HEK293 (cell line): ENCODE results near the gene AURKB.

Source experiments
- CTCF ChIA-PET: fragments of 350-600 bp; formaldehyde crosslinking; extraction: SDS; loops from one replicate; lab custom pipeline; 2021; ENCODE audit warnings: antibody characterized with exemption; lab: Yijun Ruan, JAX
- POLR2A ChIA-PET: fragments of 300-600 bp; formaldehyde crosslinking; extraction: SDS; loops from one replicate; lab custom pipeline; 2020; ENCODE audit warnings: antibody characterized with exemption, inconsistent platforms; lab: Yijun Ruan, JAX
- H3K27ac ChIP-seq: fragments of 200-500 bp; sonication (Bioruptor generic); 2 replicates; pipeline ENCODE4 v1.5.1; 2014; ENCODE audit warnings: low read depth, low read length, control low read depth, inconsistent platforms; ENCODE audit errors: extremely low read depth
- H3K36me3 ChIP-seq, 2 experiments: fragments of 200-500 bp in 1 of 2; sonication (Bioruptor generic) in 1 of 2; 1 replicate in 1 of 2; 2 replicates in 1 of 2; pipeline ENCODE4 v1.5.1; 2014 to 2017; ENCODE audit warnings: inconsistent platforms in 2 of 2, low read length in 2 of 2; ENCODE audit not compliant: control insufficient read depth in 2 of 2, insufficient read depth in 1 of 2
- H3K4me1 ChIP-seq: fragments of 200-500 bp; sonication (Bioruptor generic); 2 replicates; pipeline ENCODE4 v1.5.1; 2014; ENCODE audit warnings: mild to moderate bottlenecking, low read length, inconsistent platforms; ENCODE audit not compliant: control insufficient read depth, insufficient read depth
- H3K4me3 ChIP-seq: 2 replicates; pipeline ENCODE4 v1.5.1; 2011; ENCODE audit warnings: low read depth, mild to moderate bottlenecking, control low read depth, low read length, moderate library complexity
- H3K9me3 ChIP-seq: fragments of 200-500 bp; sonication (Bioruptor generic); 2 replicates; pipeline ENCODE4 v1.5.1; 2014; ENCODE audit warnings: low read depth, low read length, inconsistent platforms; ENCODE audit not compliant: control insufficient read depth, insufficient read depth
- BCL11A ChIP-seq: fragments of 450-650 bp; formaldehyde crosslinking; IDR thresholded peaks from 2 replicates; pipeline ENCODE4 v1.5.1; 2016; ENCODE audit warnings: low read depth, missing biosample characterization, missing genetic modification characterization
- GLI2 ChIP-seq: fragments of 450-650 bp; formaldehyde crosslinking; IDR thresholded peaks from 2 replicates; pipeline ENCODE4; 2017; ENCODE audit warnings: missing biosample characterization, missing genetic modification characterization, low read depth, borderline replicate concordance
- GLIS2 ChIP-seq: fragments of 450-650 bp; formaldehyde crosslinking; IDR thresholded peaks from 2 replicates; pipeline ENCODE4 v1.5.1; 2016; ENCODE audit warnings: missing biosample characterization, missing genetic modification characterization
- HOXC10 ChIP-seq: sonication (generic); formaldehyde crosslinking; IDR thresholded peaks from 2 replicates; pipeline ENCODE4 v1.8.1; 2023; ENCODE audit warnings: mild to moderate bottlenecking, missing genetic modification reagents
- IKZF3 ChIP-seq: fragments of 450-650 bp; IDR thresholded peaks from 2 replicates; pipeline ENCODE4 v1.5.0; 2018; ENCODE audit warnings: missing biosample characterization, mild to moderate bottlenecking, missing genetic modification characterization, moderate library complexity
- KLF9 ChIP-seq: fragments of 450-650 bp; formaldehyde crosslinking; IDR thresholded peaks from 2 replicates; pipeline ENCODE4 v1.5.1; 2016; ENCODE audit warnings: missing biosample characterization, missing genetic modification characterization, low read depth
- PRDM10 ChIP-seq: fragments of 450-650 bp; formaldehyde crosslinking; IDR thresholded peaks from 2 replicates; pipeline ENCODE4 v1.5.1; 2016; ENCODE audit warnings: missing biosample characterization, missing genetic modification characterization
- SCRT2 ChIP-seq: fragments of 450-650 bp; formaldehyde crosslinking; IDR thresholded peaks from 2 replicates; pipeline ENCODE4 v1.5.1; 2016; ENCODE audit warnings: missing biosample characterization, missing genetic modification characterization
- WT1 ChIP-seq: fragments of 450-650 bp; formaldehyde crosslinking; IDR thresholded peaks from 2 replicates; pipeline ENCODE4 v1.5.1; 2016; ENCODE audit warnings: missing biosample characterization, missing genetic modification characterization
- ZBTB1 ChIP-seq: fragments of 450-650 bp; formaldehyde crosslinking; IDR thresholded peaks from 2 replicates; pipeline ENCODE4 v1.5.1; 2016; ENCODE audit warnings: missing biosample characterization, missing genetic modification characterization
- ZBTB17 ChIP-seq: fragments of 450-650 bp; formaldehyde crosslinking; IDR thresholded peaks from 2 replicates; pipeline ENCODE4 v1.5.1; 2016; ENCODE audit warnings: missing biosample characterization, missing genetic modification characterization
- ZBTB20 ChIP-seq: fragments of 450-650 bp; formaldehyde crosslinking; IDR thresholded peaks from 2 replicates; pipeline ENCODE4 v1.5.1; 2016; ENCODE audit warnings: missing biosample characterization, missing genetic modification characterization
- ZBTB48 ChIP-seq: fragments of 450-650 bp; formaldehyde crosslinking; IDR thresholded peaks from 2 replicates; pipeline ENCODE4 v1.5.1; 2016; ENCODE audit warnings: missing biosample characterization, missing genetic modification characterization
- ZFHX2 ChIP-seq: fragments of 450-650 bp; formaldehyde crosslinking; conservative IDR thresholded peaks from 2 replicates; pipeline ENCODE4 v1.5.1; 2016; ENCODE audit warnings: missing biosample characterization, missing genetic modification characterization
- ZNF10 ChIP-seq: fragments of 450-650 bp; formaldehyde crosslinking; IDR thresholded peaks from 2 replicates; pipeline ENCODE4 v1.5.1; 2017; ENCODE audit warnings: missing biosample characterization, missing genetic modification characterization
- ZNF121 ChIP-seq: fragments of 450-650 bp; formaldehyde crosslinking; IDR thresholded peaks from 2 replicates; pipeline ENCODE4 v1.5.1; 2016; ENCODE audit warnings: missing biosample characterization, missing genetic modification characterization
- ZNF169 ChIP-seq: fragments of 450-650 bp; formaldehyde crosslinking; IDR thresholded peaks from 2 replicates; pipeline ENCODE4 v1.5.1; 2016; ENCODE audit warnings: missing biosample characterization, missing genetic modification characterization
- ZNF184 ChIP-seq: fragments of 450-650 bp; IDR thresholded peaks from 2 replicates; pipeline ENCODE4 v1.5.1; 2018; ENCODE audit warnings: missing biosample characterization, mild to moderate bottlenecking, missing genetic modification characterization
- ZNF23 ChIP-seq: fragments of 450-650 bp; formaldehyde crosslinking; IDR thresholded peaks from 2 replicates; pipeline ENCODE4 v1.5.1; 2016; ENCODE audit warnings: missing biosample characterization, missing genetic modification characterization, borderline replicate concordance
- ZNF248 ChIP-seq: fragments of 450-650 bp; formaldehyde crosslinking; IDR thresholded peaks from 2 replicates; pipeline ENCODE4 v1.5.1; 2017; ENCODE audit warnings: missing biosample characterization, missing genetic modification characterization
- ZNF521 ChIP-seq: fragments of 450-650 bp; formaldehyde crosslinking; IDR thresholded peaks from 2 replicates; pipeline ENCODE4 v1.5.1; 2017; ENCODE audit warnings: missing biosample characterization, mild to moderate bottlenecking, missing genetic modification characterization
- ZNF670 ChIP-seq: fragments of 450-650 bp; formaldehyde crosslinking; IDR thresholded peaks from 2 replicates; pipeline ENCODE4 v1.5.1; 2016; ENCODE audit warnings: missing biosample characterization, missing genetic modification characterization, low read depth
- ZNF76 ChIP-seq: fragments of 450-650 bp; formaldehyde crosslinking; IDR thresholded peaks from 2 replicates; pipeline ENCODE4; 2016; ENCODE audit warnings: low read depth, missing biosample characterization, missing genetic modification characterization, borderline replicate concordance
- ZNF768 ChIP-seq: fragments of 450-650 bp; formaldehyde crosslinking; IDR thresholded peaks from 2 replicates; pipeline ENCODE4 v1.5.1; 2018; ENCODE audit warnings: missing biosample characterization, mild to moderate bottlenecking, missing genetic modification characterization

Gene AURKB

GRCh38 chr17:8189041-8189710, 21.2 kb downstream of the AURKB start:
- ChIA-PET CTCF (interaction anchor here (0.6 to 1.9 kb wide), 5 partner anchors 20 to 104 kb away, joined by 4 to 6 read pairs (median 4); partner anchors contain the start of gene AURKB), POLR2A (interaction anchor here (1.3 to 13.9 kb wide), 7 partner anchors 16 to 67 kb away, joined by 4 to 394 read pairs (median 10); partner anchors contain the start of genes AURKB and CTC1)
- Histone ChIP-seq H3K4me1 (peaks cover 13% of the 10 kb centered on the region), H3K4me3 (peak overlapping the region; percentile 75), H3K27ac (peak overlapping the region; percentile 75; the same call in 1 of the 2 replicates), H3K36me3 (no peaks in the 10 kb centered on the region), H3K9me3 (no peaks in the 10 kb centered on the region)
- TF ChIP-seq BCL11A (tag by site-specific recombination) = peak; percentile 18; the same call in 1 of the 2 replicates
- no peak for TF ChIP-seq HOXC10 (CRISPR knock-in tag)
- 0 out of 2 replicates have a peak, but pooled peaks have one; percentile 18 for TF ChIP-seq ZNF121
- peak; percentile 42 for TF ChIP-seq ZFHX2 (tag by site-specific recombination)
- no peak for TF ChIP-seq WT1 (tag by site-specific recombination)
- TF ChIP-seq PRDM10 (tag by site-specific recombination) = no peak
- TF ChIP-seq ZNF768 (tag by site-specific recombination) = no peak
- TF ChIP-seq KLF9 (tag by site-specific recombination) = peak; percentile 26; the same call in 1 of the 2 replicates
- TF ChIP-seq ZBTB17 (tag by site-specific recombination) = peak; percentile 42; the same call in 1 of the 2 replicates
- TF ChIP-seq ZNF184 (tag by site-specific recombination) = no peak
- TF ChIP-seq ZNF248 (tag by site-specific recombination) = no peak
- no peak for TF ChIP-seq GLI2
- TF ChIP-seq ZNF521 (tag by site-specific recombination) = no peak
- no peak for TF ChIP-seq ZNF169

- Histone ChIP-seq H3K27ac (peak overlapping the region; percentile 75), H3K36me3 (no peaks in the 10 kb centered on the region), H3K9me3 (no peaks in the 10 kb centered on the region), H3K4me3 (peak overlapping the region; percentile 75), H3K4me1 (peaks cover 13% of the 10 kb centered on the region)
- POLR2A ChIA-PET = interaction anchor here (0.8 to 13.9 kb wide), 8 partner anchors 15 to 128 kb away, joined by 3 to 394 read pairs (median 16); partner anchors contain the start of genes AURKB, CTC1, PFAS and SLC25A35
- CTCF ChIA-PET = interaction anchor here (0.6 to 1.9 kb wide), 11 partner anchors 21 to 627 kb away, joined by 3 to 12 read pairs (median 4); partner anchors contain the start of genes ALOXE3 and AURKB
- TF ChIP-seq SCRT2 (tag by site-specific recombination) (peak; percentile 82), IKZF3 (tag by site-specific recombination) (0 out of 2 replicates have a peak, but pooled peaks have one; percentile 52), ZNF23 (tag by site-specific recombination) (no peak), ZBTB1 (tag by site-specific recombination) (no peak), ZNF10 (tag by site-specific recombination) (no peak), ZNF670 (tag by site-specific recombination) (no peak), ZBTB20 (0 out of 2 replicates have a peak, but pooled peaks have one; percentile 3), ZBTB48 (tag by site-specific recombination) (peak; percentile 83), ZNF76 (tag by site-specific recombination) (0 out of 2 replicates have a peak, but pooled peaks have one; percentile 7), GLIS2 (peak; percentile 53)
Observed at GRCh38 chr17:8188263-8188839, 22.0 kb downstream of the AURKB start.
